Embryonic facial prominence (tissue), 1 donor: ENCODE measurements around the gene ZNF763.
"Not testable (repeated sequence)": the region's sequence is repeated elsewhere in the genome, so short reads cannot be mapped to it uniquely, and the experiment has no call there.

Experiments used
- DNase-seq: peaks from one replicate; pipeline ENCODE4 v3.0.0-alpha.2; 2016; ENCODE audit errors: extremely low spot score

ZNF763 gene

DNA sequence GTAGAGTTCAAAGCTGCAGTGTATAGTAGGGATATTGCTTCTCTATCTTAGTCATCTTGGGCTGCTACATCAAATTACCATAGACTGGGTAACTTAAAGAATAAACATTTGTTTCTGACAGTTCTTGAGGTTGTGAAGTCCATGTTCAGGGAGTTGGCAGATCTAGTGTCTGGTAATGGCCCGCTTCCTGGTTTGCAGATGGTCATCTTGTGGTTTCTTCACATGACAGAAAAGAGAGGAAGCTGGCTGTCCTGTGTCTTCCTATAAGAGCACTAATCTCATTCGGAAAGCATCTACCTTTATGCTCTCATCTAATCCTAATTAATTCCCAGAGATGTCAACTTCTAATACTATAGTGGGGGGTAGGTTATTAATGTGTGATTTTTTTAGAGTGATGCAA lies 6.2 kb downstream of the ZNF763 start:
- DNase-seq, result no peak

DNA sequence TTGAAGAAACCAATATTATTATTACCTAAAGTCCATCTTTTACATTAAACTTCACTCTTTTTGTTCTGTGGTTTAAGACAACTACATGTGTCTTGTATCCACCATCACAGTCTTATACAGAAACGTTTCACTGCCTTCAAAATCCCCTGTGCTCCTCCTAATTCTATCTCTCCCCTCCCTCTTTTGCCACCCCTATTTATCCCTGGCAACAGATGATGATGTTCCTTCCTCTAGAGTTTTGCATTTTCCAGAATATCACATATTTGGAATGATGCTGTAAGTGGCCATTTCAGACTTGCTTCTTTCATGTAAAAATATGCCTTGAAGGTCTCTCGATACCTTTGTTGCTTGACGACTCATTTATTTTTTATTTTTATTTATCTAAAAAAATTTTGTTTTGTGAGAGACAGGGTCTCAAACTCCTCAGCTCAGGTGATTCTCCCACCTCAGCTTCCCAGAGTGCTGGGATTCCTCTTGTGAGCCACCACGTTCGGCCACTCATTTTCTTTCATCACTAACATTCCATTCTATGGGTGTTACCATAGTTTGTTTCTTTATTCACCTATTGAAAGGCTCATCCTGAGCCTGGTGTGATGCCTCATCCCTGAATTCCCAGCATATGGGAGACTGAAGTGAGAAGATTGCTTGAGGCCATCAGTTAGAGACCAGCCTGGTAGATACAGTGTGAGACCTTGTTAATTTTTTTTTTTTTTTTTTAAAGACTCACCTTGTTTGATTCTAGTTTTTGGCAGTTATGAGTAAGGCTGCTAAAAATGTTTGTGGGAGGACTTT lies 8.4 kb downstream of the ZNF763 start:
- DNase-seq, result no peak

DNA sequence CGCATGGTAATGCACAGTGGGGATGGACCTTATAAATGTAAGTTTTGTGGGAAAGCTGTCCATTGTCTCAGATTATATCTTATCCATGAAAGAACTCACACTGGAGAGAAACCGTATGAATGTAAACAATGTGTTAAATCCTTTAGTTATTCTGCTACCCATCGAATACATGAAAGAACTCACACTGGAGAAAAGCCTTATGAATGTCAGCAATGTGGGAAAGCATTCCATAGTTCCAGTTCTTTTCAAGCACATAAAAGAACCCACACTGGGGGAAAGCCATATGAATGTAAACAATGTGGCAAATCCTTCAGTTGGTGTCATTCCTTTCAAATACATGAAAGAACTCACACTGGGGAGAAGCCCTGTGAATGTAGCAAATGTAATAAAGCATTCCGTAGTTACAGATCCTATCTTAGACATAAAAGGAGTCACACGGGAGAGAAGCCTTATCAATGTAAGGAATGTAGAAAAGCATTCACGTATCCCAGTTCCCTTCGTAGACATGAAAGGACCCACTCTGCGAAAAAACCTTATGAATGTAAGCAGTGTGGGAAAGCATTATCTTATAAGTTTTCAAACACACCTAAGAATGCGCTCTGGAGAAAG lies 13.8 kb downstream of the ZNF763 start:
- DNase-seq, result no peak

DNA sequence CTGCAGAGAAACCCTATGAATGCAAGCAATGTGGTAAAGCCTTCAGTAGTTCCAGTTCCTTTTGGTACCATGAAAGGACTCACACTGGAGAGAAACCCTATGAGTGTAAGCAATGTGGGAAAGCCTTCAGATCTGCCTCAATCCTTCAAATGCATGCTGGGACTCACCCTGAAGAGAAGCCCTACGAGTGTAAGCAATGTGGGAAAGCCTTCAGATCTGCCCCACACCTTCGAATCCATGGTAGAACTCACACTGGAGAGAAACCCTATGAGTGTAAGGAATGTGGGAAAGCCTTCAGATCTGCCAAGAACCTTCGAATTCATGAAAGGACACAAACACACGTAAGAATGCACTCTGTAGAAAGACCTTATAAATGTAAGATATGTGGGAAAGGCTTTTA lies 14.7 kb downstream of the ZNF763 start:
- no peak for DNase-seq

DNA sequence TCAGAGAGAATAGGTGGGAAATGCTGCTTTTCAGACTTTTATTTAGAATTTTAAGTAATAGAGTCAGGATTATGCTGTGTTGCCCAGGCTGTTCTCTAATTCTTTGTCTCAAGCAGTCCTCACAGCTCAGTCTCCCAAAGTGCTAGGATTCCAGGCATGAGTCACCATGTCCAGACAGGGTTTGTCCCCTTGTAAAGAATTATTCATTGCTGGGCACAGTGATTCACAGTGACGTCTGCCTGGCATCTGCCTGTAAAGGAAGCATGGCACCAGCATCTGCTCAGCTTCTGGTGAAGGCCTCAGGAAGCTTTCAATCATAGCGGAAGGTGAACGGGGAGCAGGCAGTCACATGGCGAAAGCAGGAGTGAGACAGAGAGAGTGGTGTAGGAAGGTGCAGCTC lies 17.7 kb downstream of the ZNF763 start:
- no peak for DNase-seq

DNA sequence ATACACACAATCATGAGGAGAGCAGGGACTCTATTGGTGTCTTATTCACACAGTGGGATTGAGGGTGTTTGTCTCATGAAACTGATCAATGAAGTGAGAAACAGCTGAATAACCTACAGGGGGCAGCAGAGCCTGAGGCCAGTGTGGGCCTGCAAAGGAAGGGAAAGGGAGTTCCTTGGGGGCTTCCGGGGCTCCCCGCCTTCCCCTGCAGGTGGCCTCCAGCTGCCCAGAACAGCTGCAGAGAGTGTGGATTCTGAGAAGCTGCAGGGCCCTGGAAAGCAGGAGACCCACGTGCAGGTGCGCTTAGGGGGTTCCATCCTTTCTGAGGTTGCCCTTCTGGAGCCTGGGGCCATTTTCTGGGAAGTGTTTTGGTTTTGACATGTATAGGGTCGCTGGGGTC lies 20.1 kb downstream of the ZNF763 start:
- DNase-seq, result no peak

DNA sequence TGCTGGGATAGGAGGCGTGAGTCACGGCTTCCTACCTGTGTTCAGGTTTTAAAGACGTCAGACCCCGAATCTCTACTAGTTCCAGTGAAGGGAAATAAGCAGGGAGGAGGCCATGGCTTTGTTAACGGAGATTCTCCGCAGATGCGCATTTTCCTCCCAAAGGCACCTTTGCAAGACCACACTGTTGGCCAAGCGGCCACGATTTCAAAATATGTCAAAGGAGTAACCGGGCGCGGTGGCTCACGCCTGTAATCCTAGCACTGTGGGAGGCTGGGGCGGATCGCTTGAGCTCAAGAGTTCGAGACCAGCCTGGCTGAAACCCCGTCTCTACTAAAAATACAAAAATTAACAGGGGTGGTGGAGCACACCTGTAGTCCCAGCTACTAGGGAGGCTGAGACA lies 21.9 kb downstream of the ZNF763 start:
- DNase-seq, result no peak

DNA sequence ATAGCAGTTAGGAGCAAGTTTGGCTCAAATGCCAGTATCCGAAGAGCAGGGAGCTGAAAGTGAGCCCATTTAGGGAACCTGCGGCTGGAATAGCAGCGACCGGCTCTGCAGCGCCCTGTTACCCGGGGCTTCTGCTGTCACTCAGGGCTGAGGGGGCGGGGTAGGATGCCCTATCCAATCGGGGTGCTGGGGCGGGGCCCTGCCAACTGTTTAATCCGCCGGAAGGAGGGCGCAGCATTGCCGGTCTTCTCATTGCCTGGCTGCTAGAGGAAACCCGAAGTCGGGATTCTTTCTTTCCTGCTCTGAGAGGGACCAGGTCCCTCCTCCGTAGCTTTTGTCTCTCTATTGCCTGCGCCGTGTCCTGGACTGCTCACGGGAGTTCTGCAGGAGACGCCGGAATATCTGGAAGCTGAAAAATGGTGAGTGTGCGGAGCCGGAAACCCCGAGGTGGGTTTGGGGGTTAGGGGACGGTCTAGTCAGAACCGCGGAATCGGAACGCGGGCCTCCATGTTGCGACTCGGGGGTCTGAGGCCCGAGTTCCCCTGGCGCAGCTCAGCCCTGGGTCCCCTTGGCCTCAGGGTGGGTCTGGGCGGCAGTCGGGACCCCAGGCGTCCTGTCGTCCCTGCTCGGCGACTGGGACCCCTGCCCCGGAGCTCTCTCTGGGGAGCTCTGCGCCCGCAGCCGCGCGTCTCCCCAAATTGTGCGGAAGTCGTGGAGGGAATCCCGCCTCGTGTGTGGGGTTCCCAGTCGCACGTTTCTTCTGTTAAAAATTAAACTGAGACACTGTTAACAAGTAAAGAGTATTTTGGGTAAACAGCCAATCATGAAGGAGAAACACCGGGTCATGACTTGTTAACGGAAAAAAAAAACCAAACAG lies 22.8 kb downstream of the ZNF763 start:
- peak; percentile 88 for DNase-seq

DNA sequence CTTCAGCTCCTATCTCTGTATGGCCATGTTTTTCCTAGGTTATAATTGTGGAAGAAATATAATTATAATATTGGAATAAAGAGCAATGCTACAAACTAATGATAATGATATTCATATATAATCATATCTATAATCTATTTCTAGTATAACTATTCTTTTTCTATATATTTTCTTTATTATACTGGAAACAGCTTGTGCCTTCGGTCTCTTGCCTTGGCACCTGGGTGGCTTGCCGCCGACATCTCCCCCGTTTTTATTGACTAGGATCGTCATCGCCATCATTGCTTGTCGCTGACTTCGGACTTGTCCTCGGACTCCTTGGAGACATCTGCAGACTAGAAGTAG lies 24.2 kb downstream of the ZNF763 start:
- no peak for DNase-seq

DNA sequence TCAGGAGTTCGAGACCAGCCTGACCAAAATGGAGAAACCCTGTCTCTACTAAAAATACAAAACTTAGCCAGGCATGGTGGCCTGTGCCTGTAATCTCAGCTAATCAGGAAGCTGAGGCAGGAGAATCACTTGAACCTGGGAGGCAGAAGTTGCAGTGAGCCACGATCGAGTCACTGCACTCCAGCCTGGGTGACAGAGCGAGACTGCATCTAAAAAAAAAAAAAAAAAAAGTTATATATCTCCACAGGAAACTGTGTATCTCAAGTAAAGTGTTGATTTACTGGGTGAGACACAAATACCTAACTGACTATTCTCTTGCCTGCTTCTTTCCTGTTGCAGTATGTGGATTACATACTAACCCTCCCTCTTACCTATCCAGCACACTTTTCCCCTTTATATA lies 27.1 kb downstream of the ZNF763 start:
- DNase-seq, result not testable (repeated sequence)

DNA sequence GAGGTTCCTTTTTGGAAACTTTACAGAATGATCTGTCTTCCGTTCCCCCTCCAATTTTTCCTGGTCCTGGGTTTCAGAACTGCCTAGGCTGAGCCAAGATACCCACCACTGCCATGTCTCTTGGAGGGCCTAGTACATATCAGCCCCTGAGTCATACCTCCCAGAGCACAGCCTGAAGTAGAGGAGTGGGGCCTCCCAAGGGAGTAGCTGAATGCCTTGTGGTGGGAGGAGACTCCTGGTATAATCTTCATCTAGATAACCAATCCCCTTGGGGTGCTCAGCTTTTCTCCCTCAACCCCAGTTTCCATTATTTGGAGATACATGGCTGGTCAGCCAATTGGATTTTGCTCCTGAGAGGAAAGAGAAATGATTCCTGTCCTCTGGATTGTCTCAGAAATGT lies 30.3 kb downstream of the ZNF763 start:
- DNase-seq, result no peak

DNA sequence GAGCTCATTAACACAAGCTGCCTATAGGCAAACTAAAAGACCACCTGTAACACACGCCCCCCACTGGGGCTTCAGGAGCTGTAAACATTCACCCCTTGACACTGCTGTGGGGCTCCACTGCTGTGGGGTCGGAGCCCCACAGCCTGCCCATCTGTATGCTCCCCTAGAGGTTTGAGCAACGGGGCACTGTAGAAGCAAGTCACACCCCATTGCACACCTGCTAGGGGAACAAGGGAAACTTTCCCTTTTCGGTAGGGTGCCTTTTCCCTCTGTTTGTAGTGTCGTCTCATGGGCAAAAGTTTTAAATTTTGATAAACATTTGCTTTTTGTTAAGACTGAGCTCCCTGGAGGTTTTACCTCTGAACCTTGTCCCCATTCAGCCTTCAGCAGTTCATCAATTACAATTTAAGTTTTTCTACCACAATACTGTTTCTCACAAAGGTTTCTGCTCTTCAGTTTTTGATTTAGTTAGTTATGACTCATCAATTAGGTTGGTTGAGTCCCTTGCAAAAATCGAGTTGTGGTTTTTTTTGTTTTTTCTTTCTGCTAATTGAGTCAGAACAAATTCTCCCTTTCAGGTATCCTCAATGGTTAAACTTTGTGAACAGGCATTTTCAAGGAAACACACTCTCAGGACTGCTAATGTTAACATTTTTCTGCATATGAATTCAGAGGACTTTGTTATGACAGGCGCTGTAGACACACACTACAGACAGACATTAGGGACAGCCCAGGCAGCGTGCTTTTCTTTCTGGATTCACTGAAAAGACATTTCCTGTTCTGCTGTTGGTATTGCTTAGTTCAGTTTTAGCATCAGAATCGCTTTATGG lies 35.5 kb downstream of the ZNF763 start:
- no peak for DNase-seq

DNA sequence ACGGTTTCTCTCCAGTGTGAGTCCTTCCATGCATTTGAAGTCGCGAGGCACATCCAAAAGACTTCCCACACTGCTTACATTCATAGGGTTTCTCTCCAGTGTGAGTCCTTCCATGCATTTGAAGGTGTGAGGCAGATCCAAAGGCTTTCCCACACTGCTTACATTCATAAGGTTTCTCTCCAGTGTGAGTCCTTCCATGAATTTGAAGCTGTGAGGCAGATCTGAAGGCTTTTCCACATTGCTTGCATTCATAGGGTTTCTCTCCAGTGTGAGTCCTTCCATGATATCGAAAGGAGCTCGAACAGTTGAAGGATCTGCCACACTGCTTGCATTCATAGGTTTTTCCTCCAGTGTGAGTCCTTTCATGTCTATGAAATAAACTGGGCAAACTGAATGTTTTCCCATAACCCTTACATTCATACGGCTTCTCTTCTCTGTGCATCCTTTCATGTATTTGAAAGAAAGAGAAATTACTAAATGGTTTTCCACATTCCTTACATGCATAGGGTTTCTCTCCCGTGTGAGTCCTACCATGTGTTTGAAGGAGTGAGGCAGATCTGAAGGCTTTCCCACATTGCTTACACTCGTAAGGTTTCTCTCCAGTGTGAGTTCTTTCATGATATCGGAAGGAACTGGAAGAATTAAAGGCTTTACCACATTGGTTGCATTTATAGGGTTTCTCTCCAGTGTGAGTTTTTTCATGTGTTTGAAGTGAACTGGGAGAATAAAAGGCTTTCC lies 50.3 kb downstream of the ZNF763 start:
- no peak for DNase-seq

DNA sequence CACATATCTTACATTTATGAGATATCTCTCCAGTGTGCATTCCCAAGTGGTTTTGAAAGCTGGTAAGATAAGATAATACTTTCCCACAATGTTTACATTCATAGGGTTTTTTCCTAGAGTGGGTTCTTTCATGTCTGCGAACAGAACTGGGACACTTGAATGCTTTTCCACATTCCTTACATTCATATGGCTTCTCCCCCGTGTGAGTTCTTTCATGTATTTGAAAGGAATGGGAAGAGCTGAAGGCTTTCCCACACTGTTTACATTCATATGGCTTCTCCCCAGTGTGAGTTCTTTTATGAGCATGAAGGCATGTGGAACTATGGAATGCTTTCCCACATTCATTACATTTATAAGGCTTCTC lies 50.9 kb downstream of the ZNF763 start:
- DNase-seq, result no peak
